Common myeloid progenitor, CD34-positive (primary cell): ENCODE measurements around the gene RASL11B.

Experiments
- CTCF ChIA-PET: fragments of 350-600 bp; sonication (Branson Sonifier 250); formaldehyde crosslinking; loops from one replicate; lab custom pipeline; 2021; ENCODE audit warnings: antibody characterized with exemption; lab: Charles Lee
- POLR2A ChIA-PET: fragments of 350-600 bp; sonication (Branson Sonifier 250); formaldehyde crosslinking; loops from one replicate; lab custom pipeline; 2021; ENCODE audit warnings: antibody characterized with exemption; lab: Charles Lee
- DNase-seq, 3 donors: peaks; one replicate each; pipeline versions ENCODE4 v3.0.0 to v3.0.0-alpha.2; 2013
- H3K27ac ChIP-seq, 2 experiments: 1 replicate in 1 of 2; 2 replicates in 1 of 2; pipeline ENCODE4 v1.7.0; 2013; ENCODE audit warnings: inconsistent platforms in 2 of 2, low read length in 2 of 2, mild to moderate bottlenecking in 2 of 2, low read depth in 1 of 2, moderate library complexity in 1 of 2; ENCODE audit not compliant: severe bottlenecking in 2 of 2, insufficient read depth in 1 of 2, poor library complexity in 1 of 2
- H3K27me3 ChIP-seq, 5 experiments: replicated peaks in 2 of 5; 1 replicate in 3 of 5; 2 replicates in 2 of 5; pipeline versions ENCODE4 v1.6.1 to v1.7.0; 2013; ENCODE audit warnings: low read length in 4 of 5, mild to moderate bottlenecking in 2 of 5, moderate library complexity in 2 of 5, inconsistent platforms in 1 of 5; ENCODE audit not compliant: insufficient read depth in 5 of 5, control insufficient read depth in 4 of 5
- H3K36me3 ChIP-seq, 4 experiments: 1 replicate in 2 of 4; 2 replicates in 2 of 4; pipeline versions ENCODE4 v1.6.1 to v1.7.0; 2013; ENCODE audit warnings: low read length in 3 of 4, control low read depth in 1 of 4, mild to moderate bottlenecking in 1 of 4; ENCODE audit not compliant: control insufficient read depth in 4 of 4, insufficient read depth in 4 of 4
- H3K4me1 ChIP-seq, 4 experiments: 1 replicate in 3 of 4; 2 replicates in 1 of 4; pipeline versions ENCODE4 v1.6.1 to v1.7.1; 2013; ENCODE audit warnings: low read length in 3 of 4, mild to moderate bottlenecking in 3 of 4, control low read depth in 1 of 4, inconsistent platforms in 1 of 4, moderate library complexity in 1 of 4; ENCODE audit not compliant: control insufficient read depth in 4 of 4, insufficient read depth in 4 of 4; ENCODE audit errors: control extremely low read depth in 1 of 4
- H3K4me3 ChIP-seq, 7 experiments: 1 replicate in 4 of 7; 2 replicates in 3 of 7; pipeline versions ENCODE4 v1.5.1 to v1.7.0; 2013; ENCODE audit warnings: mild to moderate bottlenecking in 7 of 7, low read length in 6 of 7, moderate library complexity in 6 of 7, inconsistent platforms in 2 of 7, low read depth in 2 of 7, control low read depth in 1 of 7; ENCODE audit not compliant: insufficient read depth in 4 of 7, control insufficient read depth in 1 of 7; ENCODE audit errors: extremely low read depth in 1 of 7
- H3K9me3 ChIP-seq, 5 experiments: 1 replicate in 4 of 5; 2 replicates in 1 of 5; pipeline versions ENCODE4 v1.6.1 to v1.7.1; 2013; ENCODE audit warnings: low read length in 4 of 5, mild to moderate bottlenecking in 2 of 5, inconsistent platforms in 1 of 5, low read depth in 1 of 5, moderate library complexity in 1 of 5; ENCODE audit not compliant: control insufficient read depth in 4 of 5, insufficient read depth in 2 of 5; ENCODE audit errors: control extremely low read depth in 1 of 5
- WGBS: methylation state at CpG from one replicate; pipeline ENCODE4 v1.1.5; 2013; ENCODE audit not compliant: insufficient coverage; 5-methylcytosine and 5-hydroxymethylcytosine counted together

RASL11B gene

DNA sequence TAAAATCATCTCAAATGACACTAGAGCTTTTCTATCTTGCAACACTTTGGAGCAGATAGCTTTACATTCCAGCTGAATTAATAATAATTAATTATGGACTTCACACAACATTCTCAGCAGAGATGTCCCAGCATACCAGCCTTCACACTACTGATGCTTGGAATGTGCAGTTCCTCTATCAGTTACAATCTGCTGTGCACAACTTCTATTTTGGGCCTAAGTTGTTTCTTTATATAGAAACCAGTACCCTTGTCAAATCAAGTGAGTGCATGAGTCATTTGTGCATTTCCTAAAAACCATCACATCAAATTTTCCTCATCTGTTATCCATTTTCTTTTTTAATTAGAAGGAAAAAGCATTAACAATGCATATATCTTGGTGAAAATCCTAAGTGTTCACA, 8.8 kb upstream of the RASL11B start:
- H3K4me1 ChIP-seq = peaks cover 0 to 8% (median 2%) of the 10 kb centered on the region in 4 experiments
- ChIA-PET CTCF (interaction anchor here (0.7 to 1.2 kb wide), 3 partner anchors 29 to 266 kb away, joined by 3 read pairs; no protein-coding TSS in a partner anchor), POLR2A (no interaction called here)
- H3K27me3 ChIP-seq = peaks cover 0 to 3% (median 0%) of the 10 kb centered on the region in 5 experiments
- peaks cover 0 to 12% (median 3%) of the 10 kb centered on the region in 5 experiments for H3K9me3 ChIP-seq
- no peak overlapping the region for H3K27ac ChIP-seq
- H3K4me3 ChIP-seq = no peak overlapping the region
- no peaks in the 10 kb centered on the region for H3K36me3 ChIP-seq
- no peak for DNase-seq

DNA sequence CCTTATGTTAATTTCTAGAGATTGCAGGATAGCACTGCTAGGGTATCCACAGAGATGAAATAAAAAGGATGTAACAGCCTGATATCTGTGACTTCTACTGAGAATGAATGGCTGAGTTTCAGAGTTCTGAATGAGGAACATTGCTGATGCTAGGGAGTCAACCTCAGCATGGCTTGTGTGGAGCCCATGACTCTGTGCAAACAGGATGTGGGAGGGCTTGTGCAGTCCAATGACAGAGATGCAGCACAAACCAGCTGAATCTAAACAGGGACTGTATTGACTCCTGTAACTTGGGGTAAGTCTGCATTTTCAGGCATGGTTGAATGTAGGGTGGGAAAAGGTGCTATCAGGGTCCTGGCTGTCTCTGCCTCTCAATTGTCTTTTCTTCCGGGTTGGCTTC, 5.3 kb upstream of the RASL11B start:
- peaks cover 0 to 29% (median 5%) of the 10 kb centered on the region in 5 experiments for H3K27me3 ChIP-seq
- ChIA-PET POLR2A (no interaction called here), CTCF (no interaction called here)
- H3K4me1 ChIP-seq = peaks cover 2 to 11% (median 7%) of the 10 kb centered on the region in 4 experiments
- no peak overlapping the region for H3K4me3 ChIP-seq
- H3K9me3 ChIP-seq = peaks cover 0 to 15% (median 5%) of the 10 kb centered on the region in 5 experiments
- 88% methylated on average over 1 of the region's 1 CpG for WGBS
- H3K36me3 ChIP-seq = no peaks in the 10 kb centered on the region
- no peak for DNase-seq
- no peak overlapping the region for H3K27ac ChIP-seq

DNA sequence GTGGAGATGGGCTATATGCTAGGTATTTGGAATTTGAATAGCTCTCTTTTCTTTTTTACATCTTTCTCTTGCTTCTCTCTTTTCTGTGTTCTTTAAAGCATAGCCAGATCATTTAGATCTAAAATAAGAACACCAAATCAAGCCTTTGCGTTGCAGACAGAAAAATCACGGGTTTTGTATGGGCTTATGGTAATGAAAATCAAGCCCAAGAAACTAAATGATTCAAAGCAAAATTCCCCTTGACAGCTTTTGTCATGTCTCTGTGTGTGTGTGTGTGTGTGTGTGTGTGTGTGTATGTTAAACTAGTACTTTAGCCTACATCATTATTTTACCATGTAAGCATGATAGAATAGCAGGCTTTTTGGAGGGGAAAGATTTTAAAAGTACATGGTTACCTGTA, 1.8 kb upstream of the RASL11B start:
- Histone ChIP-seq H3K4me3 (no peak overlapping the region), H3K27ac (no peak overlapping the region), H3K9me3 (peaks cover 0 to 15% (median 5%) of the 10 kb centered on the region in 5 experiments), H3K36me3 (no peaks in the 10 kb centered on the region), H3K27me3 (peaks cover 0 to 45% (median 14%) of the 10 kb centered on the region in 5 experiments), H3K4me1 (peaks cover 0 to 17% (median 15%) of the 10 kb centered on the region in 4 experiments)
- WGBS = no CpG with 5 or more reads among the region's 2 CpGs
- ChIA-PET CTCF (interaction anchor here (1.3 kb wide), 1 partner anchor 14 kb away, joined by 3 read pairs; no protein-coding TSS in a partner anchor), POLR2A (no interaction called here)
- no peak for DNase-seq

DNA sequence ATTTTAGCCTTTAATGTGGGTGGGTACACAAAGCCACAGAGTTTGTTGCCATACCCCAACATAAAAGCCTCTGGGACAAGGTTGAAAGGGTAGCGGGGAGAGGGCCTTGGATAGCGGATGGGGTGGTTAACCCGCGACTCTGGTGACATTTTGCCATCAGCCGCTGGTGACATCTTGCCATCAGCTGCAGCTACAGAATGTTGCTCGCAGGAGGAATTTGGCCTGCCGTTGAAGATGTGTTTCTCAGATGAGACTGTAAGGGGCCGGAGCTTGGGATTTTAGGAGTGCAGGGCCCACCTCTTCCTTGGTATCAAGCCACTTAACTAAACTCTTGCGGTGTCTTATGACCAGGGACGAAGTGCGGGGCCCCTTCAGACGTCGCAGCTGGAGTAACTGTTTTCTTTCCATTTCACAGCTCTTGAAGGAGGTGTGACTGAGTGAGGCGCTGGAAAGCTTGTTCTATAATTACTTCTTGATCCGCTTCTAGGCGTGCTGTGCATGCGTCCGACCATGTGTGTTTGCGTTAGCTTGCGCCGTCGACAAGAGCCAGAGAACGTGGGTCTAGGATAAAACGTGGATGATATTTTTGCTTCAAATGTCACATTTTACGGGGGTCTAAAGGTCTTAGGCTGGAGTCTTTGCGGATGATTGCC, 820 bp upstream of the RASL11B start:
- peaks cover 0 to 45% (median 14%) of the 10 kb centered on the region in 5 experiments for H3K27me3 ChIP-seq
- 54% methylated on average over 20 of the region's 26 CpGs for WGBS
- DNase-seq = no peak
- H3K4me1 ChIP-seq = peaks cover 0 to 17% (median 15%) of the 10 kb centered on the region in 4 experiments
- peak overlapping the region in 6 of 7 experiments; percentile 39 to 75 (median 66) for H3K4me3 ChIP-seq
- ChIA-PET CTCF (no interaction called here), POLR2A (no interaction called here)
- H3K9me3 ChIP-seq = peaks cover 0 to 15% (median 5%) of the 10 kb centered on the region in 5 experiments
- H3K36me3 ChIP-seq = no peaks in the 10 kb centered on the region
- no peak overlapping the region for H3K27ac ChIP-seq

DNA sequence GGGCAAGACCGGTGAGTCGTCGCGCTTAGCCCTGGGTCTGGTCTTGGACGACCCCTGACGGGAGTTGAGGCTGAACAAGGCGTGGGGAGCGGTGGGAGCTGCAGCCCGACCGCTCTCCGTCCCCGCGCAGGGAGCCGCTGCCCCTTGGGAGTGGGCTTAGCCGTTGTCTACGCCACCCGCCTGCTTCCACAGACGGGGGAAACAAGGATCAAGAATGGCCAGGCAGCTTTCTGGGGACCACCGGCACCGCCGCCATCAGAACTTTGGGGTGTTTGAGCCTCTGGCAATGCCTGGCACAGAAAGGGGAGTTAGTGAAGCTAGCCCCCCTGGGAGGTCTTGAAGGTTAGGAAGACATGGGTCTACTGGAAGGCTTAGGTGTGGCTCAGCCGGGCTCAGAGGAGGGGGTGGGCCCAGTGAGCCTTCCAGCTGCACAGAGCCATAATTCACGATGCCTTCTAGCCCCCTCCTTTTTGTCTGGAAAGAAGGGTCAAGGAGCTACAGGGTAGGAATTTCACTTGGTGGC, 583 bp downstream of the RASL11B start:
- H3K4me3 ChIP-seq = peak overlapping the region in 5 of 7 experiments; percentile 46 to 75 (median 64)
- WGBS = 24% methylated on average over 23 of the region's 23 CpGs

DNA sequence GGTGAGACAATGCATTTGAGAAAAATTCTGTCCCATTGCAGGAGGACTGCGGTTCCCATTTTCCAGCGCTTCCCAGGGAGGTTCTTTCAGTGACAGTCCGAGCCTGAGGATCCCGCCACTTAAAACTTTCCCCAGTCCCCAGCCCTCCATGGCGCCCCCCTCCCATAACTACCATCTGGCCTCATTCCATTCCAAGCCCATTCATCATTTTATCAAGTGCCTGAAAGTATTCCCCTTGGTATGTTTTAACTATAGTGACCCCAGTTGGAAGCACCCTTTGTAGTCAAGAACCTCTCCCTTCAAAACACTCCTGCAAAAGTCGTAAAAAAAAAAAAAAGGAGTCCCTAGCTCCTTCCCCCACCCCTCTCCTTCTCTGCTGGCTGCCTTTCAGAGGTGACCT, 1.2 kb downstream of the RASL11B start:
- H3K4me3 ChIP-seq = no peak overlapping the region
- ChIA-PET CTCF (interaction anchor here (1.2 kb wide), 1 partner anchor 13 kb away, joined by 3 read pairs; no protein-coding TSS in a partner anchor), POLR2A (no interaction called here)
- peaks cover 0 to 45% (median 14%) of the 10 kb centered on the region in 5 experiments for H3K27me3 ChIP-seq
- peaks cover 0 to 6% (median under 1%) of the 10 kb centered on the region in 5 experiments for H3K9me3 ChIP-seq
- WGBS = 87% methylated on average over 5 of the region's 6 CpGs
- peaks cover 0 to 16% (median 13%) of the 10 kb centered on the region in 4 experiments for H3K4me1 ChIP-seq
- H3K27ac ChIP-seq = no peak overlapping the region
- no peak for DNase-seq
- H3K36me3 ChIP-seq = no peaks in the 10 kb centered on the region

More for the DNA sequence above, 583 bp downstream of the RASL11B start:
- POLR2A ChIA-PET = no interaction called here
- Histone ChIP-seq H3K4me1 (peaks cover 0 to 16% (median 13%) of the 10 kb centered on the region in 4 experiments), H3K27me3 (peaks cover 0 to 45% (median 14%) of the 10 kb centered on the region in 5 experiments), H3K36me3 (no peaks in the 10 kb centered on the region), H3K27ac (no peak overlapping the region), H3K9me3 (peaks cover 0 to 9% (median 3%) of the 10 kb centered on the region in 5 experiments)
- CTCF ChIA-PET = interaction anchor here (1.2 kb wide), 1 partner anchor 13 kb away, joined by 3 read pairs; no protein-coding TSS in a partner anchor
- no peak for DNase-seq

DNA sequence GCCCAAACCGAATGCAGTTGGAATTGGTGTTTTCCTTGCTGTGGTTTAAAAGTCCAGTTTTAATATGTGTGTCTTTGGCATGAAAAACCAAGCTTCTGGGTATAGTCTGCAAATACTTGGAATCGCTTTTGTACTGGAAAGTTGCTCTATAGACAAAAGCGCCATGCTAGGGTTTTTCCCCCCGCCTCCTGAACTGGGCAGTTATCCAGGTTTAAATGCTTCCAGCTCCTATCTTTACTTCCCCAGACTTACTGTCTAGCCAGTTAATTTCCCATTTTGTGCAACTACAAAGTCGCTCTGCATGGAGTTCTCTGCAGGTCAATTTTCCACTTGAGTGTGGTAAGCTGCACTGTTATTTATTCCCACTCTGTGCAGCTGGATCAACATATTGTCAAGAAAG, 2.7 kb downstream of the RASL11B start:
- CTCF ChIA-PET = no interaction called here
- no peak overlapping the region for H3K27ac ChIP-seq
- H3K27me3 ChIP-seq = peaks cover 0 to 37% (median 14%) of the 10 kb centered on the region in 5 experiments
- POLR2A ChIA-PET = no interaction called here
- H3K36me3 ChIP-seq = no peaks in the 10 kb centered on the region
- peaks cover 0 to 16% (median 13%) of the 10 kb centered on the region in 4 experiments for H3K4me1 ChIP-seq
- WGBS = 92% methylated on average over 5 of the region's 5 CpGs
- no peak for DNase-seq
- H3K9me3 ChIP-seq = peaks cover 0 to 2% (median 0%) of the 10 kb centered on the region in 5 experiments
- no peak overlapping the region for H3K4me3 ChIP-seq
